LNCaP clone FGC (cell line): ENCODE data around the gene MAPK1.
"Not testable (repeated sequence)": the region's sequence is repeated elsewhere in the genome, so short reads cannot be mapped to it uniquely, and the experiment has no call there.

Experiments used
- DNase-seq: peaks from one replicate; pipeline ENCODE4 v3.0.0-alpha.2; 2011; ENCODE audit warnings: low read depth
- H3K4me3 ChIP-seq: 2 replicates; pipeline ENCODE4 v1.5.1; 2011; ENCODE audit warnings: mild to moderate bottlenecking, low read depth, low read length, control low read depth
- CTCF ChIP-seq: IDR thresholded peaks from 2 replicates; pipeline ENCODE4 v1.5.1; 2012; ENCODE audit warnings: mild to moderate bottlenecking; ENCODE audit not compliant: control insufficient read depth, insufficient read depth; ENCODE audit errors: extremely low read depth

MAPK1 gene

DNA sequence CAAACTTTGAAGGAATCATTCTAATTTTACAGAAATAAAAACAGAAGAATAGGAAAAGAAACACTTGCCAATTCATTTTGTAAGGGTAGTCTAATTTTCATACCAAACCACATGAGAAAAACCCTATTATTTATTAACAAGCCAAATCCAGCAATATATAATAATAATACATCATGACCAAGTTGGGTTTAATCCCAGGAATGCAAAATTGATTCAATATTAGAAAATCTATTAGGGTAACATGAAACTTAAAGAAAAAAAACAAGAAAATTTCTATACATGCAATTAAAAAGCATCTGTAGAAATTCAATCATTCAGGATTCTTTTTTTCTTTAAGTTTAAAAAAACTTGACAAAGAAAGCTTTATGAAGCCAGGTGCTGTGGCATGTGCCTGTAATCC, 16.8 kb downstream of the MAPK1 start:
- H3K4me3 ChIP-seq = no peak overlapping the region
- no peak for DNase-seq
- no peak for TF ChIP-seq CTCF

DNA sequence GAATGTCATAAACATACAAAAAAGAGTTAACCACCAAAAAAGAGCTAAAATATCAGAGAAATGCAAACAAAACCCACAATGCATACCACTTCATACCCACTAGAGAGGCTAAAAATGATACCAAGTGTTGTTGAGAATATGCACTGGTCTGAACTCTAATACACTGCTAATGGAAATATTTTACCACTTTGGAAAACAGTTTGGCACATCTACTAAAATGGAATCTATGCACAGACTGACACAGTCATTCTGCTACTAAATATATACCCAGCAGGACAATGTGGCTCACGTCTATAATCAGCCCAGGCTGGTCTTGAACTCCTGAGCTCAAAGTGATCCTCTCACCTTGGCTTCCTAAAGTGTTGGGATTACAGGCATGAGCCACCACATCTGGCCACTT, 18.0 kb downstream of the MAPK1 start:
- DNase-seq = no peak
- H3K4me3 ChIP-seq = no peak overlapping the region
- no peak for TF ChIP-seq CTCF

GRCh38 chr22:21848057-21848456, 19.4 kb downstream of the MAPK1 start:
- H3K4me3 ChIP-seq = not testable (repeated sequence)

GRCh38 chr22:21845558-21846453, 21.6 kb downstream of the MAPK1 start:
- DNase-seq = no peak
- H3K4me3 ChIP-seq = no peak overlapping the region
- TF ChIP-seq CTCF = no peak

More at GRCh38 chr22:21848057-21848456, 19.4 kb downstream of the MAPK1 start:
- not testable (repeated sequence) for DNase-seq

DNA sequence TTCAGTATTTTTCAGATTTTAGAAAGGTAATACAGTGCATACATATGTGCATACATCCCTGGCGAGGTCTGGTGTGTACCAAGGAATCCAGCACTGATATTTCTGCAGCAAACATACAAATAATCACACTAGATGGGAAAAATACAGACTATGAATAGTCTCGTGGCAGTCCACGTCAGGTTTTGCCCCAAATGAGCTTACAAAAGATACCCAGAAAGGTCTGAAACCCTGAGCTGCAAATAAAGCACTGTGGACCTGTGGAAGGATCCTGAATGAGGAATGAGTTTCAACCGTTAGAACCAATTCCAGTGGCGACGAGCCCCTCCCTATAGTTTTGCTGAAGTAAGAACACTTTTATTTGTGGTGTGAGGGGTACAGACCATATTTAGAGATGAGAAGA, 24.5 kb downstream of the MAPK1 start:
- no peak for DNase-seq
- no peak overlapping the region for H3K4me3 ChIP-seq
- no peak for TF ChIP-seq CTCF

DNA sequence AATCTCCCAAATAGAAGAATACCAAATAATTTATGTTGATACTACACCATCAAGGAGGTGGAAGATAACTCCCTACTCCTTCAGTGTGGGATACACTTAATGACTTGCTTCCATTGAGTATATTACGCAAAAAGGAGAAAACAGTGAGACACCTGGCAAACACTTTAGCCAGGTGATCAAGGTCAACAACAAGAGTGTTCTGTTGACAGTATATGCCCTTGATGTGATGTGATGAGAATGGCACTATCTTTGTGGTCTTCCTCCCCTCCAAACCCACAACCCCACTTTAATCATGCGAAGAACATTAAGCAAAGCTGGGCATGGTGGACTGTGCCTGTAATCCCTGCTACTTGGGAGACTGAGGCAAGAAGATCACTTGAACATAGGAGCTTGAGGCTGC, 26.0 kb downstream of the MAPK1 start:
- no peak overlapping the region for H3K4me3 ChIP-seq
- DNase-seq = no peak
- TF ChIP-seq CTCF = no peak

DNA sequence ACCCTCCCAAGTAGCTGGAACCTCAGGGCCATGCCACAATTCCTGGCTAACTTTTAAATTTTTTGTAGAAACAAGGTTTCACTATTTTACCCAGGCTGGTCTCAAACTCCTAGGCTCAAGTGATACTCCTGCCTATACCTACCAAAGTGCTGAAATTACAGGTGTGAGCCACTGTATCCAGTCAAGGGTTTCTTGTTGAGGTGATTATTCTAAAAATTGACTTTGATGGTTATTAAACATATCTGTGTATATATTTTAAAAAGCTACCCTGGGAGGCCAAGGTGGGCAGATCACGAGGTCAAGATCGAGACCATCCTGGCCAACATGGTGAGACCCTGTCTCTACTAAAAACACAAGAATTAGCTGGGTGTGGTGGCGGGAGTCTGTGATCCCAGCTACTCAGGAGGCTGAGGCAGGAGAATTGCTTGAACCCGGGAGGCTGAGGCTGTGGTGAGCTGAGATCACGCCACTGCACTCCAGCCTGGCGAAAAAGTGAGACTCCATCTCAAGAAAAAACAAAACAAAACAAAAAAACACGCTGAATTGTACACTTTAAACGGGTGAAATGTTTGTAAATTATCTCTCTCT, 27.1 kb downstream of the MAPK1 start:
- TF ChIP-seq CTCF = no peak
- no peak for DNase-seq
- no peak overlapping the region for H3K4me3 ChIP-seq
